ENCODE data around the gene PALLD. TPM values are rescaled to one million over a fixed set of nuclear protein-coding genes. Genes with fewer than 3 reads are reported as not detected.

PALLD gene
- total RNA-seq, 4 donors from 2014 or later: 60.2 to 437 (median 118) TPM

DNA sequence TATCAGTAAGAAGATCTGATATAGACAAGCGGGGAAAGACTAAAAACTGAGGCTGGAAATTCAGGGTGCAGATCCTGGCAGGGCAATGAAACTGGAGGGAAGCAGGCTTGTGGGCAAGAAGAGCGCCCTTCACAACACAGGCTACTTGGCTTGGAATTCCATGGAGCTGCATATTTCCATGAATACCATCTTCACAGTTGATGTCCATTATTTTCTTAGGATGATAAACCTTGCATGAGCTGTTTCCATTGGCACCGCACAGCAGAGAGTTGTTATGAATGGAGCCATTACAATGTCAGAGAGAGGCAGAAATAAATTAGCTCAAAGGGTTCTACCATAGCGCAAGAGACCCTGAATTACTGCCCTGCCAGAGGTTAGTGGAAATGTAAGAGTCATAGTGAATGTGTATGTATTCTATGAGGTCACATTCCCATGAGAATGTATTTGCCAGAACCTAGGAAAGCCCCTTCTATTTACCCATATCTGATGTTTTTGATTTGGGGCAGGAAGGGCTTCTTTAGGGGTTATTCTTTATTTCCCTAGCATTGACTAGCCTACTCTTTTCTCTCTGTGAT is 215.6 kb downstream of the PALLD start:
- intact Hi-C loops (cut with DNase I): loop anchor here (5.0 to 10.0 kb wide), 2 partner anchors 92 to 205 kb away; no protein-coding TSS in a partner anchor
- 88 to 90% methylated on average over 4 of the region's 4 CpGs for WGBS, 2 donors
- peak overlapping the region in 3 of 4 donors; percentile 69 to 71 (median 71) for H3K27ac ChIP-seq
- no peak for DNase-seq
- H3K9me3 ChIP-seq: no peaks in the 10 kb centered on the region
- no peaks in the 10 kb centered on the region for H3K36me3 ChIP-seq
- no peak overlapping the region for H3K4me3 ChIP-seq
- peaks cover 0 to 37% (median 24%) of the 10 kb centered on the region in 3 donors for H3K4me1 ChIP-seq
- TF ChIP-seq, protein P1, sequence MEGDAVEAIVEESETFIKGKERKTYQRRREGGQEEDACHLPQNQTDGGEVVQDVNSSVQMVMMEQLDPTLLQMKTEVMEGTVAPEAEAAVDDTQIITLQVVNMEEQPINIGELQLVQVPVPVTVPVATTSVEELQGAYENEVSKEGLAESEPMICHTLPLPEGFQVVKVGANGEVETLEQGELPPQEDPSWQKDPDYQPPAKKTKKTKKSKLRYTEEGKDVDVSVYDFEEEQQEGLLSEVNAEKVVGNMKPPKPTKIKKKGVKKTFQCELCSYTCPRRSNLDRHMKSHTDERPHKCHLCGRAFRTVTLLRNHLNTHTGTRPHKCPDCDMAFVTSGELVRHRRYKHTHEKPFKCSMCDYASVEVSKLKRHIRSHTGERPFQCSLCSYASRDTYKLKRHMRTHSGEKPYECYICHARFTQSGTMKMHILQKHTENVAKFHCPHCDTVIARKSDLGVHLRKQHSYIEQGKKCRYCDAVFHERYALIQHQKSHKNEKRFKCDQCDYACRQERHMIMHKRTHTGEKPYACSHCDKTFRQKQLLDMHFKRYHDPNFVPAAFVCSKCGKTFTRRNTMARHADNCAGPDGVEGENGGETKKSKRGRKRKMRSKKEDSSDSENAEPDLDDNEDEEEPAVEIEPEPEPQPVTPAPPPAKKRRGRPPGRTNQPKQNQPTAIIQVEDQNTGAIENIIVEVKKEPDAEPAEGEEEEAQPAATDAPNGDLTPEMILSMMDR (IDR thresholded peaks at IDR 0.05): no peak
- no peak for TF ChIP-seq POLR2A (IDR thresholded peaks at IDR 0.05)
- H3K27me3 ChIP-seq: no peaks in the 10 kb centered on the region

DNA sequence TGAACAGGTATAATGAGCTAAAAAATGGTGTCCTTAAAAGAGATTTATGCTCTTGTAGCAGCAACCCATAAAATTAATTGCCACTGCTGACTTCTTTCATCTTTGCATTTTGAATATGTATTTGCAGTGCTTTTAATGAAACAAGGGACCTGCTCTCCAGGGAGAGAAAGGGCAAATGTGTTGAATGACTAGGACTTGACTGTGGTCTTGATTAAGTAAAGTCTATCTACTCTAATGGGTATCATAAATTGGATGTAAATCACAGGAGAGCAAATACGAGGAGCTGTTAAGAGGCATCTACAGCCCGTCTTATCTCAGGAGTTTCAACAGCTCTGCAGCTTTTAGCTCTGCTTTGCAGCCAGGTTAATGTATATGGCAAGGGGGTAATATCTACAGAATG is 216.4 kb downstream of the PALLD start:
- Histone ChIP-seq H3K27me3 (no peaks in the 10 kb centered on the region), H3K4me3 (no peak overlapping the region), H3K4me1 (peaks cover 0 to 42% (median 25%) of the 10 kb centered on the region in 3 donors), H3K27ac (peak overlapping the region in 1 of 4 donors; percentile 71), H3K36me3 (no peaks in the 10 kb centered on the region), H3K9me3 (no peaks in the 10 kb centered on the region)
- WGBS, 2 donors: 86% methylated on average over 2 of the region's 2 CpGs
- TF ChIP-seq POLR2A (IDR thresholded peaks at IDR 0.05): no peak
- TF ChIP-seq, protein P1 (IDR thresholded peaks at IDR 0.05): no peak
- intact Hi-C loops (cut with DNase I): loop anchor here (5.0 to 10.0 kb wide), 2 partner anchors 92 to 204 kb away; no protein-coding TSS in a partner anchor
- DNase-seq: no peak

DNA sequence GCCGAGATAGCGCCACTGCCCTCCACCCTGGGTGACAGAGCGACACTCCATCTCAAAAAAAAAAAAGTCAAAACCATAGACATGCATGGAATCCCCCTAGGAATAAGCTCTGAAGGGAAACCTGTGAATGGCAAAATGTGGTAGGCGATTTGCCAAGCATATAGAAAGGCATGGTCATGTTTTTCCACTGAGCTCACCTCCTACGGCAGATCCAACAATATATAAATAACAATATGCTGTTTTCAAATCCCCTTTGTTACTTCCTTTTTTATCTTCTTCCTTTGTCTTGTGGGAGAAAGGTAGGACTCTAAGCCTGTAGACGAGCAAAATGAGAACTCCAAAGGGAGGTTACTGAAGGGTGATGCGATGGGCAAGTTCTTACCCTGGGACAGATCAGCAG is 219.0 kb downstream of the PALLD start:
- no peaks in the 10 kb centered on the region for H3K36me3 ChIP-seq
- peaks cover 0 to 32% (median 19%) of the 10 kb centered on the region in 3 donors for H3K4me1 ChIP-seq
- intact Hi-C loops (cut with DNase I): loop anchor here (10.0 kb wide), 1 partner anchor 89 kb away; no protein-coding TSS in a partner anchor
- H3K27ac ChIP-seq: peak overlapping the region in 3 of 4 donors; percentile 72 to 73 (median 72)
- no peak for DNase-seq
- H3K4me3 ChIP-seq: no peak overlapping the region
- no peaks in the 10 kb centered on the region for H3K27me3 ChIP-seq
- TF ChIP-seq, protein P1 (IDR thresholded peaks at IDR 0.05): no peak
- no peak for TF ChIP-seq POLR2A (IDR thresholded peaks at IDR 0.05)
- H3K9me3 ChIP-seq: no peaks in the 10 kb centered on the region
- 84 to 91% methylated on average over 7 of the region's 7 CpGs for WGBS, 2 donors

DNA sequence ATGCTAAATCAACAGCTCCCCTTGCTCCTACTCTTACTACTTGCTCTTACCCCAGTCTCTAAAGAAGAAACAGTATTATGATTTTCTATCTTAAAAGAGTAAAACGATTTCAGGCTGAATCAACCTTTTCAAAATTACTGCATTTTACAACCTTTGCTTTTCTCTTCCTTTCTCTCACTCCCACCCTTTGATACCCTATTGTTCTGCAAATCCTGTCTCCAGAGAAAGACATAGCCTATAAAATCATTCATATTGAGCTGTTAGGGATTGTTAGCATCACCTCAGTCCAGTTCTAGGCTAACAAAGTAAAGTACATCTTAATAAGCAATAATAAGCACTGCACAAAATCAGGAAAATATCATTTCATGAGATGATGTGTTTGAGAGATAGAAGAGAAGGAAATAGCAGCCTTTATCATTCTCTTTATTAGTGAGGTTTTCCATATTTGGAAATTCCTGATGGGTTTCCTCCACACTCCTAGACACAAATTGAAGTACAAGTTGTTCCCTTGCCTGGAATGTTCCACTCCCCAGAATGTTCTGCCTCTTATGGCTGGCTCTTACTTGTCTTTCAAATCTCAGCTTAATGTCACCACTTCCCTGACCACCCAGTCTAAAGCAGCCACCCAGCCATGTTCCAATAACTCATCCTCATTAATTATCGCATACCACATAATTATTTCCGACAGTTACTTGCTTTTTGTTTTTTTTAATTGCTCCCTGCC is 219.7 kb downstream of the PALLD start:
- H3K4me3 ChIP-seq: no peak overlapping the region
- no peak for TF ChIP-seq POLR2A (IDR thresholded peaks at IDR 0.05)
- TF ChIP-seq, protein P1 (IDR thresholded peaks at IDR 0.05): no peak
- intact Hi-C loops (cut with DNase I): loop anchor here (10.0 kb wide), 1 partner anchor 88 kb away; no protein-coding TSS in a partner anchor
- DNase-seq: no peak
- H3K27me3 ChIP-seq: no peaks in the 10 kb centered on the region
- H3K27ac ChIP-seq: peak overlapping the region; percentile 21 to 73 (median 72)
- WGBS, 2 donors: 67 to 76% methylated on average over 3 of the region's 3 CpGs
- H3K4me1 ChIP-seq: peaks cover 0 to 25% (median 19%) of the 10 kb centered on the region in 3 donors
- H3K9me3 ChIP-seq: no peaks in the 10 kb centered on the region
- no peaks in the 10 kb centered on the region for H3K36me3 ChIP-seq

DNA sequence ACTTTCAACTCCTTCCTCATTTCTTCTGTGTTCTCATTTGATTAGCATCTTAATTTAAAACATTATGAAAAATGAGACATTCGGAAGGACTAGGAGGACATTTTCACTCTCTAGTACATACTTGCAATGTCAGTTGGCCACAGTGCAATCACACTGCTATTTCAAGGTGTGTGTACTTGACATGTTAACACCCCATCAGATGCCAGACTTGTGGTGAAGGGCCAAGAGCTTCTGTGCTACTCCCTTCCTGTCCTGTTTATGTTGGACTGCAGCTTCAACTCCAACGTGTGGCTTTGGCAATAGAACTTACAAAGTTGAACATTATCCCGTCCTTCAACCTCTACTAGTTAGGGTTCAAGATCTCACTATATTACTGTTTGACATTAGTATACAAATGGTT is 221.0 kb downstream of the PALLD start:
- DNase-seq: no peak
- Histone ChIP-seq H3K27me3 (no peaks in the 10 kb centered on the region), H3K4me1 (peaks cover 0 to 27% (median 11%) of the 10 kb centered on the region in 3 donors), H3K27ac (peak overlapping the region in 3 of 4 donors; percentile 72 to 73 (median 72)), H3K4me3 (no peak overlapping the region), H3K36me3 (no peaks in the 10 kb centered on the region), H3K9me3 (no peaks in the 10 kb centered on the region)
- intact Hi-C loops (cut with DNase I): loop anchor here (10.0 kb wide), 1 partner anchor 87 kb away; no protein-coding TSS in a partner anchor
- TF ChIP-seq, protein P1 (IDR thresholded peaks at IDR 0.05): no peak
- TF ChIP-seq POLR2A (IDR thresholded peaks at IDR 0.05): no peak
- WGBS, 2 donors: 43 to 55% methylated on average over 3 of the region's 3 CpGs

Data from esophagus squamous epithelium (tissue), 5 donors.